ENCODE results near the gene PRICKLE1.
"Not testable (repeated sequence)": the region's sequence is repeated elsewhere in the genome, so short reads cannot be mapped to it uniquely, and the experiment has no call there.

The PRICKLE1 gene

GRCh38 chr12:42546709-42547108 is 42.8 kb downstream of the PRICKLE1 start:
- no peak for DNase-seq

- no peak for DNase-seq
These were observed 47.6 kb downstream of the PRICKLE1 start for GRCh38 chr12:42541965-42542364.

GRCh38 chr12:42541308-42541707 is 48.2 kb downstream of the PRICKLE1 start:
- not testable (repeated sequence) for DNase-seq

GRCh38 chr12:42539696-42540095 is 49.9 kb downstream of the PRICKLE1 start:
- DNase-seq: no peak

- no peak for DNase-seq
These were observed 51.3 kb downstream of the PRICKLE1 start for GRCh38 chr12:42538203-42538602.

- DNase-seq: no peak
These were observed 55.2 kb downstream of the PRICKLE1 start for GRCh38 chr12:42534184-42534838.

GRCh38 chr12:42530284-42530683 is 59.3 kb downstream of the PRICKLE1 start:
- no peak for DNase-seq

- no peak for DNase-seq
These were observed 64.1 kb downstream of the PRICKLE1 start for GRCh38 chr12:42525444-42525843.

GRCh38 chr12:42524716-42525115 is 64.8 kb downstream of the PRICKLE1 start:
- no peak for DNase-seq

- DNase-seq: no peak
These were observed 73.0 kb downstream of the PRICKLE1 start for GRCh38 chr12:42516573-42516972.

- DNase-seq: no peak
These were observed 77.9 kb downstream of the PRICKLE1 start for GRCh38 chr12:42511656-42512055.

GRCh38 chr12:42510823-42511222 is 78.7 kb downstream of the PRICKLE1 start:
- no peak for DNase-seq

- DNase-seq: no peak
These were observed 80.6 kb downstream of the PRICKLE1 start for GRCh38 chr12:42508913-42509460.

- no peak for DNase-seq
These were observed 82.0 kb downstream of the PRICKLE1 start for GRCh38 chr12:42507565-42507964.

GRCh38 chr12:42507081-42507480 is 82.5 kb downstream of the PRICKLE1 start:
- no peak for DNase-seq

- no peak for DNase-seq
These were observed 85.5 kb downstream of the PRICKLE1 start for GRCh38 chr12:42504049-42504448.

- DNase-seq: no peak
These were observed 86.9 kb downstream of the PRICKLE1 start for GRCh38 chr12:42502682-42503081.

GRCh38 chr12:42498549-42499247 is 90.8 kb downstream of the PRICKLE1 start:
- no peak for DNase-seq

GRCh38 chr12:42496886-42497285 is 92.7 kb downstream of the PRICKLE1 start:
- no peak for DNase-seq

GRCh38 chr12:42495244-42495643 is 94.3 kb downstream of the PRICKLE1 start:
- no peak for DNase-seq

GRCh38 chr12:42492267-42492666 is 97.3 kb downstream of the PRICKLE1 start:
- no peak for DNase-seq

- no peak for DNase-seq
These were observed 99.2 kb downstream of the PRICKLE1 start for GRCh38 chr12:42490261-42490842.

GRCh38 chr12:42486407-42486806 is 103.1 kb downstream of the PRICKLE1 start:
- no peak for DNase-seq

- no peak for DNase-seq
These were observed 103.7 kb downstream of the PRICKLE1 start for GRCh38 chr12:42485823-42486222.

Data from DMS153 (cell line).